ENCODE data around the gene SPATA20.

- TF ChIP-seq CTCF (conservative IDR thresholded peaks at IDR 0.05; ENCODE audit: low read depth, low read length) (0 out of 2 replicates have a peak, but pooled peaks have one; percentile 15), POLR2A (IDR thresholded peaks at IDR 0.05; ENCODE audit: low read depth, low read length) (no peak), MXI1 (IDR thresholded peaks at IDR 0.05; ENCODE audit: borderline replicate concordance, low read depth, low read length) (no peak)
Measured at GRCh38 chr17:50534222-50534978, 12.6 kb upstream of the SPATA20 start.
